ELR (cell line): ENCODE results near the gene PRKCZ.
"Not testable (repeated sequence)": the region's sequence is repeated elsewhere in the genome, so short reads cannot be mapped to it uniquely, and the experiment has no call there.

Source experiments
- DNase-seq: peaks from one replicate; pipeline ENCODE4 v3.0.0-alpha.2; 2015; ENCODE audit warnings: low read depth

PRKCZ gene

GRCh38 chr1:2084306-2084705 is 34.1 kb downstream of the PRKCZ start:
- no peak for DNase-seq

GRCh38 chr1:2085080-2085479 is 34.9 kb downstream of the PRKCZ start:
- no peak for DNase-seq

GRCh38 chr1:2086446-2087078 is 36.4 kb downstream of the PRKCZ start:
- DNase-seq: no peak

GRCh38 chr1:2087766-2088165 is 37.6 kb downstream of the PRKCZ start:
- no peak for DNase-seq

GRCh38 chr1:2088458-2088857 is 38.2 kb downstream of the PRKCZ start:
- DNase-seq: peak; percentile 92

GRCh38 chr1:2089051-2089450 is 38.8 kb downstream of the PRKCZ start:
- no peak for DNase-seq

- no peak for DNase-seq
Measured at GRCh38 chr1:2090216-2090890, 40.1 kb downstream of the PRKCZ start.

- DNase-seq: peak; percentile 48
Measured at GRCh38 chr1:2091611-2092604, 41.7 kb downstream of the PRKCZ start.

GRCh38 chr1:2093055-2093454 is 42.8 kb downstream of the PRKCZ start:
- DNase-seq: no peak

GRCh38 chr1:2093636-2094035 is 43.4 kb downstream of the PRKCZ start:
- no peak for DNase-seq

GRCh38 chr1:2094269-2095158 is 44.3 kb downstream of the PRKCZ start:
- not testable (repeated sequence) for DNase-seq

- DNase-seq: no peak
Measured at GRCh38 chr1:2095394-2095793, 45.2 kb downstream of the PRKCZ start.

GRCh38 chr1:2095981-2096736 is 45.9 kb downstream of the PRKCZ start:
- DNase-seq: no peak

- no peak for DNase-seq
Measured at GRCh38 chr1:2097386-2098300, 47.4 kb downstream of the PRKCZ start.

GRCh38 chr1:2098301-2098698 is 48.1 kb downstream of the PRKCZ start:
- DNase-seq: no peak

- no peak for DNase-seq
Measured at GRCh38 chr1:2098839-2099785, 48.9 kb downstream of the PRKCZ start.

- no peak for DNase-seq
Measured at GRCh38 chr1:2099886-2100779, 49.9 kb downstream of the PRKCZ start.

GRCh38 chr1:2100780-2101108 is 50.5 kb downstream of the PRKCZ start:
- no peak for DNase-seq
